Neural cell (in vitro differentiated cells): ENCODE measurements around the gene XPR1. TPM values are rescaled to one million over a fixed set of nuclear protein-coding genes. Genes with fewer than 3 reads are reported as not detected.

Experiments used
- H2AFZ ChIP-seq: fragments of 200-600, 300-800 bp; sonication (generic), shearing (Covaris generic); 2 replicates; pipeline ENCODE4 v1.6.0; 2014; ENCODE audit warnings: low read depth, mild to moderate bottlenecking, antibody characterized with exemption, low read length, moderate library complexity
- H3F3A ChIP-seq: fragments of 200-600 bp; shearing (Covaris generic); 2 replicates; pipeline ENCODE4 v1.6.1; 2016; ENCODE audit warnings: mild to moderate bottlenecking, moderate library complexity, mixed read lengths, antibody characterized with exemption, low read length; ENCODE audit not compliant: insufficient read depth, poor library complexity, severe bottlenecking
- H3K27ac ChIP-seq: fragments of 200-600, 300-800 bp; sonication (generic), shearing (Covaris generic); 2 replicates; pipeline ENCODE4 v1.5.1; 2014; ENCODE audit warnings: mild to moderate bottlenecking, low read length, moderate library complexity
- H3K27me3 ChIP-seq: fragments of 300-800, 200-600 bp; sonication (generic), shearing (Covaris generic); 2 replicates; pipeline ENCODE4 v1.6.0; 2014; ENCODE audit warnings: mild to moderate bottlenecking, low read depth, low read length, moderate library complexity; ENCODE audit not compliant: insufficient read depth
- H3K36me3 ChIP-seq: fragments of 300-800, 200-600 bp; sonication (generic), shearing (Covaris generic); 2 replicates; pipeline ENCODE4 v1.5.1; 2014; ENCODE audit warnings: mild to moderate bottlenecking, antibody characterized with exemption, low read length, moderate library complexity; ENCODE audit not compliant: insufficient read depth
- H3K4me2 ChIP-seq: fragments of 300-800, 200-600 bp; sonication (generic), shearing (Covaris generic); 2 replicates; pipeline ENCODE4 v1.6.0; 2014; ENCODE audit warnings: mild to moderate bottlenecking, low read length
- H3K4me3 ChIP-seq: fragments of 300-800, 200-600 bp; sonication (generic), shearing (Covaris generic); 2 replicates; pipeline ENCODE4 v1.5.1; 2014; ENCODE audit warnings: mild to moderate bottlenecking, low read length, moderate library complexity
- H3K79me2 ChIP-seq: fragments of 200-600 bp; shearing (Covaris generic); replicated peaks from 2 replicates; pipeline ENCODE4 v1.6.0; 2014; ENCODE audit warnings: mild to moderate bottlenecking, low read length, moderate library complexity; ENCODE audit not compliant: insufficient read depth
- H3K9ac ChIP-seq: fragments of 300-800, 200-600 bp; sonication (generic), shearing (Covaris generic); 2 replicates; pipeline ENCODE4 v1.6.1; 2016; ENCODE audit warnings: mild to moderate bottlenecking, low read length, mixed read lengths
- H3K9me2 ChIP-seq: fragments of 200-600 bp; shearing (Covaris generic); 2 replicates; pipeline ENCODE4 v1.6.1; 2016; ENCODE audit warnings: mild to moderate bottlenecking, low read length, mixed read lengths; ENCODE audit not compliant: insufficient read depth
- H3K9me3 ChIP-seq: fragments of 200-600, 300-800 bp; sonication (generic), shearing (Covaris generic); 2 replicates; pipeline ENCODE4 v1.6.1; 2016; ENCODE audit warnings: mild to moderate bottlenecking, mixed run types, low read length, moderate library complexity, mixed read lengths
- H4K20me1 ChIP-seq: fragments of 200-600 bp; shearing (Covaris generic); 2 replicates; pipeline ENCODE4 v1.6.1; 2016; ENCODE audit warnings: mild to moderate bottlenecking, mixed run types; ENCODE audit not compliant: insufficient read depth
- CTCF ChIP-seq: fragments of 450-650 bp; IDR thresholded peaks from 2 replicates; pipeline ENCODE4 v1.5.1; 2014; ENCODE audit warnings: antibody characterized with exemption, mild to moderate bottlenecking, moderate library complexity; ENCODE audit not compliant: poor library complexity, severe bottlenecking
- EP300 ChIP-seq: fragments of 450-650 bp; conservative IDR thresholded peaks from 2 replicates; pipeline ENCODE4 v1.6.1; 2014; ENCODE audit warnings: antibody characterized with exemption, mild to moderate bottlenecking, moderate library complexity; ENCODE audit not compliant: poor library complexity, severe bottlenecking
- EZH2 ChIP-seq: fragments of 200-600, 300-800 bp; shearing (Covaris generic), sonication (generic); IDR thresholded peaks from 2 replicates; pipeline ENCODE4 v1.6.1; 2014; ENCODE audit warnings: antibody characterized with exemption, low read length, borderline replicate concordance, mild to moderate bottlenecking; ENCODE audit not compliant: insufficient read depth, poor library complexity, severe bottlenecking
- MXI1 ChIP-seq: fragments of 450-650 bp; conservative IDR thresholded peaks from 2 replicates; pipeline ENCODE4 v1.6.1; 2014; ENCODE audit warnings: antibody characterized with exemption, mild to moderate bottlenecking; ENCODE audit not compliant: poor library complexity, severe bottlenecking
- POLR2AphosphoS5 ChIP-seq: IDR thresholded peaks from 2 replicates; pipeline ENCODE4 v1.6.1; 2012
- RAD21 ChIP-seq: fragments of 450-650 bp; conservative IDR thresholded peaks from 2 replicates; pipeline ENCODE4 v1.6.1; 2014; ENCODE audit warnings: antibody characterized with exemption, mild to moderate bottlenecking, moderate library complexity
- REST ChIP-seq: IDR thresholded peaks from 2 replicates; pipeline ENCODE4 v1.6.1; 2012; ENCODE audit warnings: borderline replicate concordance
- SMC3 ChIP-seq: fragments of 450-650 bp; conservative IDR thresholded peaks from 2 replicates; pipeline ENCODE4 v1.6.1; 2014; ENCODE audit warnings: antibody characterized with exemption, mild to moderate bottlenecking, moderate library complexity; ENCODE audit not compliant: poor library complexity
- TAF1 ChIP-seq: IDR thresholded peaks from 2 replicates; pipeline ENCODE4 v1.6.1; 2012; ENCODE audit warnings: low read depth
- polyA plus RNA-seq: library from polyadenylated mRNA; depleted of rRNA; stranded (reverse); fragments of >200 nt; gene quantifications from 2 replicates; pipeline ENCODE4 v1.2.3, GENCODE V29; 2014

The XPR1 gene
- polyA plus RNA-seq, 1 donor from 2014 or later = 185 TPM

GRCh38 chr1:180889325-180889724, 257.5 kb downstream of the XPR1 start:
- H3K27ac ChIP-seq = no peak overlapping the region
- H3K4me2 ChIP-seq = no peak overlapping the region
- H3K4me3 ChIP-seq = no peak overlapping the region

GRCh38 chr1:180892272-180892671, 260.4 kb downstream of the XPR1 start:
- H3K36me3 ChIP-seq = no peaks in the 10 kb centered on the region
- H2AFZ ChIP-seq = no peak overlapping the region
- H3K27ac ChIP-seq = no peak overlapping the region
- H3K9me3 ChIP-seq = no peaks in the 10 kb centered on the region
- no peak overlapping the region for H3K4me3 ChIP-seq
- H3F3A ChIP-seq = no peaks in the 10 kb centered on the region
- H3K79me2 ChIP-seq = no peaks in the 10 kb centered on the region
- no peak for TF ChIP-seq EZH2
- TF ChIP-seq REST = no peak
- no peak for TF ChIP-seq SMC3
- TF ChIP-seq RAD21 = no peak
- TF ChIP-seq TAF1 = no peak
- TF ChIP-seq CTCF = no peak
- TF ChIP-seq POLR2AphosphoS5 = no peak
- no peak for TF ChIP-seq EP300
- TF ChIP-seq MXI1 = no peak
- H3K27me3 ChIP-seq = no peaks in the 10 kb centered on the region
- no peaks in the 10 kb centered on the region for H4K20me1 ChIP-seq
- no peaks in the 10 kb centered on the region for H3K9me2 ChIP-seq
- no peak overlapping the region for H3K4me2 ChIP-seq
- H3K9ac ChIP-seq = no peak overlapping the region

More at GRCh38 chr1:180889325-180889724, 257.5 kb downstream of the XPR1 start:
- Histone ChIP-seq H3K79me2 (no peaks in the 10 kb centered on the region), H3K27me3 (no peaks in the 10 kb centered on the region), H3F3A (no peaks in the 10 kb centered on the region), H4K20me1 (no peaks in the 10 kb centered on the region), H3K36me3 (no peaks in the 10 kb centered on the region), H3K9me3 (no peaks in the 10 kb centered on the region), H3K9ac (no peak overlapping the region), H3K9me2 (no peaks in the 10 kb centered on the region), H2AFZ (no peak overlapping the region)
- TF ChIP-seq POLR2AphosphoS5 (no peak), REST (no peak), RAD21 (no peak), EP300 (no peak), SMC3 (no peak)
